HEK293 (cell line): ENCODE results near the gene HEBP1.

Experiments used
- CTCF ChIA-PET: fragments of 350-600 bp; formaldehyde crosslinking; extraction: SDS; loops from one replicate; lab custom pipeline; 2021; ENCODE audit warnings: antibody characterized with exemption; lab: Yijun Ruan, JAX
- POLR2A ChIA-PET: fragments of 300-600 bp; formaldehyde crosslinking; extraction: SDS; loops from one replicate; lab custom pipeline; 2020; ENCODE audit warnings: antibody characterized with exemption, inconsistent platforms; lab: Yijun Ruan, JAX
- H3K27ac ChIP-seq: fragments of 200-500 bp; sonication (Bioruptor generic); 2 replicates; pipeline ENCODE4 v1.5.1; 2014; ENCODE audit warnings: low read depth, low read length, control low read depth, inconsistent platforms; ENCODE audit errors: extremely low read depth
- H3K36me3 ChIP-seq, 2 experiments: fragments of 200-500 bp in 1 of 2; sonication (Bioruptor generic) in 1 of 2; 1 replicate in 1 of 2; 2 replicates in 1 of 2; pipeline ENCODE4 v1.5.1; 2014 to 2017; ENCODE audit warnings: inconsistent platforms in 2 of 2, low read length in 2 of 2; ENCODE audit not compliant: control insufficient read depth in 2 of 2, insufficient read depth in 1 of 2
- H3K4me1 ChIP-seq: fragments of 200-500 bp; sonication (Bioruptor generic); 2 replicates; pipeline ENCODE4 v1.5.1; 2014; ENCODE audit warnings: mild to moderate bottlenecking, low read length, inconsistent platforms; ENCODE audit not compliant: control insufficient read depth, insufficient read depth
- H3K4me3 ChIP-seq: 2 replicates; pipeline ENCODE4 v1.5.1; 2011; ENCODE audit warnings: low read depth, mild to moderate bottlenecking, control low read depth, low read length, moderate library complexity
- H3K9me3 ChIP-seq: fragments of 200-500 bp; sonication (Bioruptor generic); 2 replicates; pipeline ENCODE4 v1.5.1; 2014; ENCODE audit warnings: low read depth, low read length, inconsistent platforms; ENCODE audit not compliant: control insufficient read depth, insufficient read depth
- FEZF1 ChIP-seq: fragments of 450-650 bp; formaldehyde crosslinking; IDR thresholded peaks from 2 replicates; pipeline ENCODE4 v1.5.1; 2016; ENCODE audit warnings: missing biosample characterization, missing genetic modification characterization
- GLI2 ChIP-seq: fragments of 450-650 bp; formaldehyde crosslinking; IDR thresholded peaks from 2 replicates; pipeline ENCODE4; 2017; ENCODE audit warnings: missing biosample characterization, missing genetic modification characterization, low read depth, borderline replicate concordance
- GLIS1 ChIP-seq: fragments of 450-650 bp; formaldehyde crosslinking; IDR thresholded peaks from 2 replicates; pipeline ENCODE4 v1.5.1; 2016; ENCODE audit warnings: missing biosample characterization, missing genetic modification characterization
- MYNN ChIP-seq: fragments of 450-650 bp; formaldehyde crosslinking; IDR thresholded peaks from 2 replicates; pipeline ENCODE4 v1.5.1; 2016; ENCODE audit warnings: missing biosample characterization, missing genetic modification characterization, borderline replicate concordance
- SCRT1 ChIP-seq: fragments of 450-650 bp; formaldehyde crosslinking; IDR thresholded peaks from 2 replicates; pipeline ENCODE4 v1.5.1; 2016; ENCODE audit warnings: missing biosample characterization, missing genetic modification characterization, borderline replicate concordance
- TCF7L2 ChIP-seq: IDR thresholded peaks from 2 replicates; pipeline ENCODE4 v1.6.1; 2011; ENCODE audit warnings: low read depth, mild to moderate bottlenecking, inconsistent platforms, low read length, moderate library complexity, borderline replicate concordance
- ZNF140 ChIP-seq: fragments of 450-650 bp; formaldehyde crosslinking; IDR thresholded peaks from 2 replicates; pipeline ENCODE4 v1.5.1; 2016; ENCODE audit warnings: missing biosample characterization, missing genetic modification characterization
- ZNF146 ChIP-seq: fragments of 450-650 bp; formaldehyde crosslinking; IDR thresholded peaks from 2 replicates; pipeline ENCODE4 v1.5.1; 2016; ENCODE audit warnings: missing biosample characterization, missing genetic modification characterization
- ZNF157 ChIP-seq: fragments of 450-650 bp; formaldehyde crosslinking; IDR thresholded peaks from 2 replicates; pipeline ENCODE4 v1.5.1; 2016; ENCODE audit warnings: missing biosample characterization, missing genetic modification characterization
- ZNF211 ChIP-seq: fragments of 450-650 bp; formaldehyde crosslinking; IDR thresholded peaks from 2 replicates; pipeline ENCODE4 v1.5.1; 2016; ENCODE audit warnings: low read depth, missing biosample characterization, missing genetic modification characterization
- ZNF26 ChIP-seq: fragments of 450-650 bp; formaldehyde crosslinking; IDR thresholded peaks from 2 replicates; pipeline ENCODE4 v1.5.1; 2016; ENCODE audit warnings: missing biosample characterization, missing genetic modification characterization
- ZNF274 ChIP-seq, 2 experiments: fragments of 200-500 bp in 1 of 2; fragments of 450-650 bp in 1 of 2; sonication (Bioruptor generic) in 1 of 2; formaldehyde crosslinking in 1 of 2; IDR thresholded peaks; 2 replicates each; pipeline versions ENCODE4 v1.5.1 to v1.6.1; 2014 to 2016; ENCODE audit warnings: borderline replicate concordance in 1 of 2, inconsistent platforms in 1 of 2, low read length in 1 of 2, missing biosample characterization in 1 of 2, missing genetic modification characterization in 1 of 2
- ZNF292 ChIP-seq: fragments of 450-650 bp; formaldehyde crosslinking; IDR thresholded peaks from 2 replicates; pipeline ENCODE4 v1.5.1; 2016; ENCODE audit warnings: low read depth, missing biosample characterization, missing genetic modification characterization, borderline replicate concordance
- ZNF350 ChIP-seq: fragments of 450-650 bp; formaldehyde crosslinking; IDR thresholded peaks from 2 replicates; pipeline ENCODE4 v1.5.0; 2017; ENCODE audit warnings: missing biosample characterization, mild to moderate bottlenecking, missing genetic modification characterization
- ZNF48 ChIP-seq: fragments of 450-650 bp; formaldehyde crosslinking; IDR thresholded peaks from 2 replicates; pipeline ENCODE4 v1.5.1; 2016; ENCODE audit warnings: missing biosample characterization, missing genetic modification characterization
- ZNF501 ChIP-seq: fragments of 450-650 bp; formaldehyde crosslinking; IDR thresholded peaks from 2 replicates; pipeline ENCODE4 v1.5.1; 2016; ENCODE audit warnings: missing biosample characterization, missing genetic modification characterization
- ZNF529 ChIP-seq: fragments of 450-650 bp; formaldehyde crosslinking; IDR thresholded peaks from 2 replicates; pipeline ENCODE4 v1.5.1; 2017; ENCODE audit warnings: missing genetic modification characterization, missing biosample characterization; ENCODE audit not compliant: insufficient replicate concordance
- ZNF555 ChIP-seq: fragments of 450-650 bp; formaldehyde crosslinking; conservative IDR thresholded peaks from 2 replicates; pipeline ENCODE4 v1.5.1; 2017; ENCODE audit warnings: missing biosample characterization, mild to moderate bottlenecking, missing genetic modification characterization, inconsistent platforms
- ZNF571 ChIP-seq: fragments of 450-650 bp; formaldehyde crosslinking; IDR thresholded peaks from 2 replicates; pipeline ENCODE4 v1.5.0; 2017; ENCODE audit warnings: missing biosample characterization, missing genetic modification characterization
- ZNF654 ChIP-seq: fragments of 450-650 bp; formaldehyde crosslinking; IDR thresholded peaks from 2 replicates; pipeline ENCODE4 v1.5.1; 2016; ENCODE audit warnings: low read depth, missing biosample characterization, missing genetic modification characterization
- ZNF670 ChIP-seq: fragments of 450-650 bp; formaldehyde crosslinking; IDR thresholded peaks from 2 replicates; pipeline ENCODE4 v1.5.1; 2016; ENCODE audit warnings: missing biosample characterization, missing genetic modification characterization, low read depth
- TF ChIP-seq, protein P1 (sequence below): fragments of 450-650 bp; formaldehyde crosslinking; IDR thresholded peaks from 2 replicates; pipeline ENCODE4 v1.5.1; 2017; ENCODE audit warnings: missing biosample characterization, missing genetic modification characterization
- TF ChIP-seq, protein P2 (sequence below): fragments of 450-650 bp; formaldehyde crosslinking; conservative IDR thresholded peaks from 2 replicates; pipeline ENCODE4 v1.5.1; 2016; ENCODE audit warnings: low read depth, missing biosample characterization, missing genetic modification characterization

Gene HEBP1

DNA sequence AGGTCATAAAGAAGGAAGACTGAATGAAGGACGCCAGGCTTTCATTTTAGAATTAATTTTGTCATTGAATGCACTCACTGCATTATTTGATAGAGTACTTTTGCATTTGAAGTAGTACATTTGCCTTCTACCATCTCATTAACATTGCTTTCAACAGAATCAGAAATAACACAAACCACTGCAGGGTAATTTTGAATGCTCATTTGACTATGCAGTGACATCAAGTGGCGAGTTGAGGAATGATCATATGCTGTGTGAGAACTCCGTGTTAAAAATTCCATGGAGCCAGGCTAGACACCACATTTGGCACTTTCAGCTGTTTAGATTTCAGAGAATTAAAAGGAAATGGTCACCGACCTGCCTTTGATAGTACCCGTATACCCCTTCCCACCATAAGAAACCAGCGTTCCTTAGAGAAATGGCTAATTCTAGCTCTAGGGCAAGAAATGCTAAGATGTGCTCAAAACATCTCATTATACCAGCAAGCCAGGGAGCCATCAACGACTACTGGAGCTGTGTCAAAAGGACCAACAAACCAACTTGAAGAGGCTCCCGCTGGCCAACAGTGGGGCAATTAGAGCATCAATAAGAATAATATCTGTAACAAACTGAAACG lies 16.5 kb downstream of the HEBP1 start:
- no peak overlapping the region for H3K27ac ChIP-seq
- H3K9me3 ChIP-seq = no peaks in the 10 kb centered on the region
- ChIA-PET POLR2A (no interaction called here), CTCF (interaction anchor here (0.6 to 6.6 kb wide), 20 partner anchors 8 to 278 kb away, joined by 3 to 56 read pairs (median 4); no protein-coding TSS in a partner anchor)
- H3K4me1 ChIP-seq = no peaks in the 10 kb centered on the region
- TF ChIP-seq ZNF48 (no peak), ZNF571 (tag by site-specific recombination) (no peak), ZNF654 (tag by site-specific recombination) (peak; percentile 85), FEZF1 (tag by site-specific recombination) (peak; percentile 85), ZNF26 (tag by site-specific recombination) (peak; percentile 80; the same call in 1 of the 2 replicates), TCF7L2 (no peak), ZNF157 (tag by site-specific recombination) (no peak), MYNN (tag by site-specific recombination) (no peak), ZNF211 (tag by site-specific recombination) (no peak), ZNF555 (tag by site-specific recombination) (no peak)
- TF ChIP-seq, protein P1, sequence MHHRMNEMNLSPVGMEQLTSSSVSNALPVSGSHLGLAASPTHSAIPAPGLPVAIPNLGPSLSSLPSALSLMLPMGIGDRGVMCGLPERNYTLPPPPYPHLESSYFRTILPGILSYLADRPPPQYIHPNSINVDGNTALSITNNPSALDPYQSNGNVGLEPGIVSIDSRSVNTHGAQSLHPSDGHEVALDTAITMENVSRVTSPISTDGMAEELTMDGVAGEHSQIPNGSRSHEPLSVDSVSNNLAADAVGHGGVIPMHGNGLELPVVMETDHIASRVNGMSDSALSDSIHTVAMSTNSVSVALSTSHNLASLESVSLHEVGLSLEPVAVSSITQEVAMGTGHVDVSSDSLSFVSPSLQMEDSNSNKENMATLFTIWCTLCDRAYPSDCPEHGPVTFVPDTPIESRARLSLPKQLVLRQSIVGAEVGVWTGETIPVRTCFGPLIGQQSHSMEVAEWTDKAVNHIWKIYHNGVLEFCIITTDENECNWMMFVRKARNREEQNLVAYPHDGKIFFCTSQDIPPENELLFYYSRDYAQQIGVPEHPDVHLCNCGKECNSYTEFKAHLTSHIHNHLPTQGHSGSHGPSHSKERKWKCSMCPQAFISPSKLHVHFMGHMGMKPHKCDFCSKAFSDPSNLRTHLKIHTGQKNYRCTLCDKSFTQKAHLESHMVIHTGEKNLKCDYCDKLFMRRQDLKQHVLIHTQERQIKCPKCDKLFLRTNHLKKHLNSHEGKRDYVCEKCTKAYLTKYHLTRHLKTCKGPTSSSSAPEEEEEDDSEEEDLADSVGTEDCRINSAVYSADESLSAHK (tag by site-specific recombination) = no peak
- peaks cover 34 to 84% of the 10 kb centered on the region in 2 experiments for H3K36me3 ChIP-seq
- no peak overlapping the region for H3K4me3 ChIP-seq

DNA sequence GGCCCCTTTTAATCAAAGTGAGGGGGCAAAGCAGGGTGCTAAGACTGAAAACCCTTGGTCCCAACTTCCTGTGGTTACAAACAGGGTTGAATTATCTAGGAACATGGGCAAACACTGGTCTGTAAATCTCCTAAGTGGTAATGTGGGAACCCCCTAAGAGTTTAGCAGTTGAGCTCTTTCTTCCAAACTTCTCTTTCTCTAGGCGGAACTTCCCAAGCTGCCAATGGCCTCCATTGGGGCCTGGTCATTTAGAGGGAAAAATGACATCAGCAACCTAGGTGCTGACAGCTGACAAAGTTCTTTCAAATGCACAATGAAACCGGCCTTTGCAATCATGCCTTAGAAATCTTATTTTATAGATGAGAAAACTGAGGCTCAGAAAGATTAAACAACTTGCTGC lies 17.7 kb downstream of the HEBP1 start:
- H3K27ac ChIP-seq = no peak overlapping the region
- no peaks in the 10 kb centered on the region for H3K4me1 ChIP-seq
- POLR2A ChIA-PET = no interaction called here
- CTCF ChIA-PET = interaction anchor here (0.6 to 6.6 kb wide), 13 partner anchors 9 to 273 kb away, joined by 3 to 56 read pairs (median 3); no protein-coding TSS in a partner anchor
- no peak overlapping the region for H3K4me3 ChIP-seq
- TF ChIP-seq GLI2 (no peak), ZNF274 (IDR thresholded peaks at IDR 0.05; ENCODE audit: low read length) (no peak), ZNF274 (tag by site-specific recombination; IDR thresholded peaks at IDR 0.05; ENCODE audit: borderline replicate concordance) (no peak), GLIS1 (no peak), ZNF501 (tag by site-specific recombination) (no peak), ZNF529 (tag by site-specific recombination) (no peak), ZNF140 (tag by site-specific recombination) (no peak), SCRT1 (tag by site-specific recombination) (no peak), ZNF350 (tag by site-specific recombination) (no peak), ZNF292 (tag by site-specific recombination) (no peak), ZNF670 (tag by site-specific recombination) (no peak), ZNF146 (tag by site-specific recombination) (no peak)
- TF ChIP-seq, protein P2, sequence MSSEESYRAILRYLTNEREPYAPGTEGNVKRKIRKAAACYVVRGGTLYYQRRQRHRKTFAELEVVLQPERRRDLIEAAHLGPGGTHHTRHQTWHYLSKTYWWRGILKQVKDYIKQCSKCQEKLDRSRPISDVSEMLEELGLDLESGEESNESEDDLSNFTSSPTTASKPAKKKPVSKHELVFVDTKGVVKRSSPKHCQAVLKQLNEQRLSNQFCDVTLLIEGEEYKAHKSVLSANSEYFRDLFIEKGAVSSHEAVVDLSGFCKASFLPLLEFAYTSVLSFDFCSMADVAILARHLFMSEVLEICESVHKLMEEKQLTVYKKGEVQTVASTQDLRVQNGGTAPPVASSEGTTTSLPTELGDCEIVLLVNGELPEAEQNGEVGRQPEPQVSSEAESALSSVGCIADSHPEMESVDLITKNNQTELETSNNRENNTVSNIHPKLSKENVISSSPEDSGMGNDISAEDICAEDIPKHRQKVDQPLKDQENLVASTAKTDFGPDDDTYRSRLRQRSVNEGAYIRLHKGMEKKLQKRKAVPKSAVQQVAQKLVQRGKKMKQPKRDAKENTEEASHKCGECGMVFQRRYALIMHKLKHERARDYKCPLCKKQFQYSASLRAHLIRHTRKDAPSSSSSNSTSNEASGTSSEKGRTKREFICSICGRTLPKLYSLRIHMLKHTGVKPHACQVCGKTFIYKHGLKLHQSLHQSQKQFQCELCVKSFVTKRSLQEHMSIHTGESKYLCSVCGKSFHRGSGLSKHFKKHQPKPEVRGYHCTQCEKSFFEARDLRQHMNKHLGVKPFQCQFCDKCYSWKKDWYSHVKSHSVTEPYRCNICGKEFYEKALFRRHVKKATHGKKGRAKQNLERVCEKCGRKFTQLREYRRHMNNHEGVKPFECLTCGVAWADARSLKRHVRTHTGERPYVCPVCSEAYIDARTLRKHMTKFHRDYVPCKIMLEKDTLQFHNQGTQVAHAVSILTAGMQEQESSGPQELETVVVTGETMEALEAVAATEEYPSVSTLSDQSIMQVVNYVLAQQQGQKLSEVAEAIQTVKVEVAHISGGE (tag by site-specific recombination) = no peak
- H3K36me3 ChIP-seq = peaks cover 33 to 82% of the 10 kb centered on the region in 2 experiments
- H3K9me3 ChIP-seq = no peaks in the 10 kb centered on the region
